ENCODE results near the gene KIFBP. TPM values are rescaled to one million over a fixed set of nuclear protein-coding genes. Genes with fewer than 3 reads are reported as not detected.
A peak's percentile ranks its signal among the peaks of the same experiment; 100 is the strongest.

Gene KIFBP
- total RNA-seq, 2 experiments from 2014 or later, result 13.3 to 14.1 TPM

DNA sequence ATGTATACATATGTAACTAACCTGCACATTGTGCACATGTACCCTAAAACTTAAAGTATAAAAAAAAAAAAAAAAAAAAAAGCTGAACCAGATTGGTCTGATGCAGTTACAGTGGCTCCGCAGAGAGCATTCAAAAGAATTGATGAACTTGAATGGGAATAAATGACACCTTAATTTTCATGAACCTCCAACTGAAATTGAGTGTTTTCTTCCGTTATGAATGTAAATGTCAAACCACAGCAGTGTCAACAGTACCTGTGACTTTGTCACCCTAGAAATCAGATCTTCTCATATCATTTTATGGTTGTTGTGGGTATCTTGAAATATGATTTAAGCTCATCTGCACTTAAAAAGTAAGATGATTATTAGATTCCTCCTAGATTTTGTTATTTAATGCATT is 66.6 kb downstream of the KIFBP start:
- H3K27me3 Mint-ChIP-seq, result no peaks in the 10 kb centered on the region
- no peaks in the 10 kb centered on the region for H3K9me3 Mint-ChIP-seq
- H3K36me3 Mint-ChIP-seq, result no peaks in the 10 kb centered on the region
- DNase-seq, result no peak
- H3K4me3 Mint-ChIP-seq, result no peak overlapping the region
- peaks cover 56% of the 10 kb centered on the region for H3K4me1 Mint-ChIP-seq
- peak overlapping the region; percentile 54 for H3K27ac Mint-ChIP-seq

GRCh38 chr10:69056129-69056528 is 67.5 kb downstream of the KIFBP start:
- Mint-ChIP-seq H3K4me3 (no peak overlapping the region), H3K4me1 (peaks cover 58% of the 10 kb centered on the region), H3K36me3 (no peaks in the 10 kb centered on the region), H3K27ac (peak overlapping the region; percentile 54), H3K27me3 (no peaks in the 10 kb centered on the region), H3K9me3 (no peaks in the 10 kb centered on the region)
- no peak for DNase-seq

DNA sequence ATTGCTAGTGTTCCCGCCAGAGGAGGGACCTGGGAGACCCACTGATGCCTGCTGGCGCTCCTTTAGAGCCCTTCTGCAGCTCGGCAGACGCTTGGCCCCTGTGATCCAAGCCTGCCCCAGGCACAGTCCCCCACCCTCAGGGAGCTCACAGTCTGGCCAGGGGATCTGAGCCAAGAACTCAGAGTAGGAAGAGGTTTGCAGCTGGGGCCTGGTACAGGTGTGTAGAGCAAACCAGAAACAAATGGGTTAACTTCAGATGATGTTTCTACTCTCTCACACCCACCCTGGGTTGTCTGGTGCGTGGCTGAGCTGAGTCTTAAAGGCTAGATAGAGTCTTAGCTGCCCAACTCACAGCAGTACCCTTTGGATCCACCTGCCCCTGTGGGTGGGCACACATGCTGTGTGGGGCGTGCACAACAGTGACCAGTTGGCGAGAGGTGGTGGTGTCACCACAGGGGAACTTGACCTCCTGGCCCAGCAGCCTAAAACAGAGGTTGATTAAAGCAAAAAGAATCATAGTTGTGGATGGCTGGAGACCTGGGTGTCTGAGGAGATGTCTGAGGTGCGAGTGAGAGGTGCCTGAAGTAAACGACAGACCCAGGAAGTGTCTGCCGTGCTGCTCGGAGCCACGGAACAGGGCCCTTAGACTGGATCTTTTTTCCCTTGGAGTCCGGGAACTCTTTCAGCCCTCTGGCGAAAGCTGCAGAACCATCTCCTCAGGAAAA is 68.1 kb downstream of the KIFBP start:
- Mint-ChIP-seq H3K27me3 (no peaks in the 10 kb centered on the region), H3K27ac (peak overlapping the region; percentile 45), H3K36me3 (no peaks in the 10 kb centered on the region), H3K4me3 (no peak overlapping the region), H3K4me1 (peaks cover 58% of the 10 kb centered on the region), H3K9me3 (no peaks in the 10 kb centered on the region)
- DNase-seq, result no peak

GRCh38 chr10:69057261-69057950 is 68.8 kb downstream of the KIFBP start:
- Mint-ChIP-seq H3K27ac (peak overlapping the region; percentile 73), H3K36me3 (no peaks in the 10 kb centered on the region), H3K4me3 (no peak overlapping the region), H3K4me1 (peaks cover 61% of the 10 kb centered on the region), H3K27me3 (no peaks in the 10 kb centered on the region), H3K9me3 (no peaks in the 10 kb centered on the region)
- no peak for DNase-seq

DNA sequence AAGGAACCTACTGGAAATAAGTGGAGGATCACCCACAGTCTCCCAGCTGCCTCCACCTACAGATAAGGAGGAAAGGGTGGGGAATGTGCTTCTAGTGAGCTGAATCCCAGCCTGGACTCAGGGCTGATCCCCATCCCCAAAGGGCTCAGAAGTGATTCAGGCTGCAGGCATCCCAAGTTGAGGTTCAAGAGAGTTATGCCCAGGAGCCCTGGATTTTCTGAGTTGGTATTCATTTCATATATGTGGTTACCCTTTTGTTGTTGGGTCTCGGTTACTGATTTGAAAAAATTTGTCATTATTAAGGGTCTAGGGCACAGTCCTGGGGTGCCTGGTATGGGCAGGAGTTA is 69.3 kb downstream of the KIFBP start:
- H3K27me3 Mint-ChIP-seq, result no peaks in the 10 kb centered on the region
- no peak for DNase-seq
- H3K36me3 Mint-ChIP-seq, result no peaks in the 10 kb centered on the region
- peaks cover 58% of the 10 kb centered on the region for H3K4me1 Mint-ChIP-seq
- peak overlapping the region; percentile 73 for H3K27ac Mint-ChIP-seq
- no peaks in the 10 kb centered on the region for H3K9me3 Mint-ChIP-seq
- H3K4me3 Mint-ChIP-seq, result no peak overlapping the region

DNA sequence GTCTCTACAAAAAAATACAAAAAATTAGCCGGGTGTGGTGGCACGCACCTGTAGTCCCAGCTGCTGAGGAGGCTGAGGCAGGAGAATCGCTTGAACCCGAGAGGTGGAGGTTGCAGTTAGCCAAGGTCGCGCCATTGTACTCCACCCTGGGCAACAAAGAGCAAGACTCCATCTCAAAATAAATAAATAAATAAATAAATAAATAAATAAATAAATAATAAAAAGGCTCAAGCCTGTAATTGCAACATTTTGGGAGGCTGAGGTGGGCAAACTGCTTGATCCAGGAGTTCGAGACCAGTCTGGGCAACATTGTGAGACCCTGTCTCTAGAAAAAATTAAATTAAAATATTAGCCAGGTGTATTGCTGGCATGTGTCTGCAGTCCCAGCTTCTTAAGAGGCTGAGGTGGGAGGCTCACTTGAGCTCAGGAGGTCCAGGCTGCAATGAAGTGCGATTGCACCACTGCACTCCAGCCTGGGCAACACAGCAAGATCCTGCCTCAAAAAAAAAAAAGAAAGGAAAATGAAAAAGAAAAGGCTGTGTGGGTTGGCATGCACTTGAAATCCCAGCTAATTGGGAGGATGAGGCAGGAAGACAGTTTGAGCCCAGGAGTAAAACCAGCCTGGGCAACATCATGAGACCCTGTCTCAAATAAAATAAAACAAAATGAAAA is 71.7 kb downstream of the KIFBP start:
- Mint-ChIP-seq H3K4me3 (no peak overlapping the region), H3K27me3 (no peaks in the 10 kb centered on the region), H3K9me3 (no peaks in the 10 kb centered on the region), H3K4me1 (peaks cover 61% of the 10 kb centered on the region), H3K27ac (no peak overlapping the region), H3K36me3 (no peaks in the 10 kb centered on the region)
- no peak for DNase-seq

DNA sequence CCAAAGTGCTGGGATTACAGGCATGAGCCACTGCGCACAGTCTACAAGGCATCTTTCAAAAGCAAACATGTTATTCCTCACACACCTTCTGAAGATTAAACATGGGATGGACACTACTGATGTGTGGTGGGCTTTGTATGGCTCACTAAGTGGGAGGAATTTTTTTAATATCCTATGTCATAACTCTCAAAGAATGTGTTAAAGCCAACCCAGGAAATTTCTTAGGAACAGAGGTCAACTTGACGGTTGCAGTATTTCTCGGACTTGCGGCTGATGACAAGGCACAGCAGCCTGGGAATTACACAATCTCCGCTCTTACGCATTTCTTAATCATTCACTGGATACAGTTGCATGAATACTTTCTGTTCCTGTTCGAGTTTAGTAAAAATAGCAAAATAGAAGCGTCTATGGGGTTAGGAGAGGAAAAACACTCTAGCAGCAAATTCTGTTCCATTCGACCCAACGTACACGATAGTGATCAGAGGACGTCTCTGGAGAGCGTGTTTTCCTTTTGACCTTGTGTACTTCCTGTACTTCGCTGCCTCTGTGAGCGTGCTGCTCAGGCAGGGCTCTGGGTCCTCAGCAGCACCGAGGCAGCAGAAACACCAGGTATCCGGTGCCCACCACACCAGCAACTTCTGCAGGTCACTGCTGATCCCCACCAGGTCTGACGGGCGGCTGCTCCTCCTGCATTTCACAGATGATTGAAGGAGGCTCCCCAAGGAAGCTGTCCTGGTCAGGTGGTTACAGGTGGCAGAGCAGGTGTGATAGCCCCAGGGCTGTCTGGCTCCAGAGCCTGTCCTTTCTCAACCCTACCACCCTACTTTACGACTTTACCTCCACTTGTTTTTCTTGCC is 72.9 kb downstream of the KIFBP start:
- H3K27ac Mint-ChIP-seq, result peak overlapping the region; percentile 82
- H3K4me1 Mint-ChIP-seq, result peaks cover 62% of the 10 kb centered on the region
- DNase-seq, result no peak
- H3K36me3 Mint-ChIP-seq, result peaks cover 5% of the 10 kb centered on the region
- H3K4me3 Mint-ChIP-seq, result peak overlapping the region; percentile 75
- H3K9me3 Mint-ChIP-seq, result peaks cover 3% of the 10 kb centered on the region
- no peaks in the 10 kb centered on the region for H3K27me3 Mint-ChIP-seq

DNA sequence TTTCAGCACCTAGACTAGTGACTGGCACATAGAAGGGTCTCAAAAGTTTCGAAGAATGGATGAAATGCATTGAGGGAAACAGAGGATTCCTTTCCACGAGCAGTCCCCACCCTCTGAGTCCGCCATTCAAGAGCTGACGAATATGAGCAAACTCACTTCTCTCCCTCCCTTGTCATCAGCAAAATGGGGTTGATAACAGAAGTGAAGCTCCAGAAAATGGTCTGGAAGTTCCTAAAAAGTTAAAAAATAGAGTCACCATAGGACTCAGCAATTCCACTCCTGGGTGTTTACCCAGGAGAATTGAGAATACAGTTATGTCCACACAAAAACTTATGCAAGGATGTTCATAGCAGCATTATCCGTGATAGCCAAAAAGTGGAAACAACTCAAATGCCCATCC is 74.3 kb downstream of the KIFBP start:
- no peak for DNase-seq
- Mint-ChIP-seq H3K4me1 (peaks cover 49% of the 10 kb centered on the region), H3K9me3 (peaks cover 3% of the 10 kb centered on the region), H3K27me3 (no peaks in the 10 kb centered on the region), H3K4me3 (no peak overlapping the region), H3K36me3 (peaks cover 5% of the 10 kb centered on the region), H3K27ac (no peak overlapping the region)

GRCh38 chr10:69064762-69065328 is 76.2 kb downstream of the KIFBP start:
- Mint-ChIP-seq H3K9me3 (peaks cover 3% of the 10 kb centered on the region), H3K4me3 (no peak overlapping the region), H3K27ac (no peak overlapping the region), H3K4me1 (peaks cover 46% of the 10 kb centered on the region), H3K36me3 (peaks cover 5% of the 10 kb centered on the region), H3K27me3 (no peaks in the 10 kb centered on the region)
- no peak for DNase-seq

- H3K27ac Mint-ChIP-seq, result peak overlapping the region; percentile 96
- H3K9me3 Mint-ChIP-seq, result peaks cover 3% of the 10 kb centered on the region
- peak; percentile 69 for DNase-seq
- H3K4me1 Mint-ChIP-seq, result peaks cover 46% of the 10 kb centered on the region
- H3K27me3 Mint-ChIP-seq, result no peaks in the 10 kb centered on the region
- H3K36me3 Mint-ChIP-seq, result peaks cover 5% of the 10 kb centered on the region
- H3K4me3 Mint-ChIP-seq, result peak overlapping the region; percentile 66
Measured at GRCh38 chr10:69065406-69066361, 77.1 kb downstream of the KIFBP start.

Other genes starting within 250 kb of the KIFBP start
- gene STOX1, start 161.3 kb upstream of the KIFBP start, total RNA-seq, result under 1 TPM; 0.35 to 0.64 TPM
- 10 to 100 TPM; 74.1 to 79.1 TPM for gene DDX50, start 87.5 kb upstream of the KIFBP start, total RNA-seq
- gene DDX21, start 32.6 kb upstream of the KIFBP start, total RNA-seq, result 100 to 1,000 TPM; 306 to 308 TPM
- gene SRGN, start 99.3 kb downstream of the KIFBP start, total RNA-seq, result 100 to 1,000 TPM; 264 to 278 TPM
- 10 to 100 TPM; 38.9 to 39.5 TPM for gene VPS26A, start 135.4 kb downstream of the KIFBP start, total RNA-seq
- gene SUPV3L1, start 191.4 kb downstream of the KIFBP start, total RNA-seq, result 10 to 100 TPM; 55.6 to 56.6 TPM
- under 1 TPM in 1 of 2 experiments, not detected in 1; 0.28 TPM for gene HKDC1, start 231.5 kb downstream of the KIFBP start, total RNA-seq